EH (cell line): ENCODE measurements around the gene SAMD8.
A peak's percentile ranks its signal among the peaks of the same experiment; 100 is the strongest.

Source experiments
- DNase-seq: peaks from one replicate; pipeline ENCODE4 v3.0.0-alpha.2; 2015; ENCODE audit warnings: low read depth

The SAMD8 gene

DNA sequence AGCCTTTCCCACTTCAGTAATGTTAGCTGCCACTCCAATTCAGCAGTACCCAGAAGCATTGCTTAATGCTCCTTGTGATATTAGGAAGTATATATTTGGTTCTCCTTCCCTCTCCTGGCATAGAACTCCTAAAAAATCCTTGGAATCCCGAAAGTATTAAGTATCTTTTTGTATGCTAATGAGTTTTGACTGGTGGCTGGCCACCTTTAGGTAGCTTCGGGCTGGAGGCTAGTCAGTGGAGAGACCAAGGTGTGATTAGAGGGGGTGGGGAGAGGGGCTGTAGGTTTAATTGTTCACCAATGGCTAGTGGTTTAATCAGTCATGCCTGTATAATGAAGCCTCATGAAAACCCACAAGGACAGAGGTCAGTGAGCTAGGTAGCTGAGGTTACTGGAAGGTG, 112.1 kb downstream of the SAMD8 start:
- no peak for DNase-seq

DNA sequence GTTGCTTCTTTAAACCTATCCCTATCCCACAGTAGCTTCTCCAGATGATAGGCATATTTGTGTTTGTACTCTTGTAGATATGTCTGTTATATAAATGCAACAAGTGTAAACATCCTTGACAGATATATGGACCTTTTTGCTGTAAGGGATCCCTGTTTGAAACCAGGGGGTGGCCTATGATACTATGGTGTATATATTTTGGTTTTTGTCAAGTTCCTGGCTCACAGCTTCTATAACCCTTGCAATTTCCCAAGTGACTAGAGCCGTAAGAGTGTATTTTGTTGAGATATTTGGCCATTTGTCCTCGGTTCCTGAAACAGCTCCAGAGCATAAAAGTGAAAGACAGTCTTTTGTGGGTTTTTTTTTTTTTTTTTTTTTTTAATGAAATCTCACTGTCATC, 114.6 kb downstream of the SAMD8 start:
- no peak for DNase-seq

DNA sequence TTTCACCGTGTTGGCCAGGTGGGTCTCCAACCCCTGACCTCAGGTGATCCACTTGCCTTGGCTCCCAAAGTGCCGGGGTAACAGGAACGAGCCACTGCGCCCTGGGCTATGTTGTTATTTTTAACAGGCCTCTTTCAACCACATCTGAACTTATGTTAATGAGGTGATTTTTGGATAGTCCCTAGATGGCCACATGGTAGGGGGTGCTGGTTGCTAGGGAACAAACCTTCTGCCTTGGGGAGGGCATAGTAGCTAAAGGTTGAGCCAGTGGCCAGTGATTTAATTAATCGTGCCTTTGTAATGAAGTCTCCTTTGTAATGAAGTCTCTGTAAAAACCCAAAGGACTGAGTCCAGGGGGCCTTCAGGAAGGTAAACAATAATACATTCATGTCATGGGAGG, 115.2 kb downstream of the SAMD8 start:
- DNase-seq, result no peak

DNA sequence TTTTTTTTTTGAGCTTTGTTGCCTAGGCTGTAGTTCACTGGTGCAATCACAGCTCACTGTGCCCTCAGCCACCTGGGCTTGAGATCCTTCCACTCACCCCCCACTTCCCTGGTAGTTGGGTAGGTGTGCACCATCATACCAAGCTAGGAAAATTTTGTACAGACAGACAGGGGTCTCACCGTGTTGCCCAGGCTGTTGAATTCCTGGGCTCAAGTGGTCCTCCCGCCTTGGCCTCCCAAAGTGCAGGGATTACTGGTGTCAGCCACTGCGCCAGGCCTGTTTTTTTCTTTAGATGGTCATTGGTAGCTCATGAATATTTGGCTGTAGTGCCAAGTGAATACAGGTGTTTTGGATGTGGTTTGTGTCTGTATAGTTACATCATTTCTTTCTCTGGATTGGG, 116.8 kb downstream of the SAMD8 start:
- DNase-seq, result no peak

DNA sequence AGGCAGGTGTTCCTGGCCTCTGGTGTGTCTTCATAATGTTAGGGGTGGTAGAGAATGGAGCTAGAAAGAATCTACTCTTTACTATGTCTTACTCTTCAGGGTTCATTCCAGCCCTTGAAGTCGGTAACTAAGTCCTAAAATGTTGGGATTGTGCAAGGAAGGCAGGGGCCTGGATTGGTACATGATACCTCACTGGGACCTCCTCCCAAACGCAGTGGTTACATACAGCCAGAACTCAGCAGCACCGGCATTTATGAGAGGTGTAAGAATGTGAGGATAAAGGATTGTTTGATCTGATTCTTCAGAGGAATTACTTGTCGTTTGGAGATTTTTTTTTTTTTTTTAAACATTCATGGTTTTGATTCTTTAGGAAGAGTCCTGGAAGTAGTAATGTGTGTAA, 117.4 kb downstream of the SAMD8 start:
- DNase-seq, result no peak

DNA sequence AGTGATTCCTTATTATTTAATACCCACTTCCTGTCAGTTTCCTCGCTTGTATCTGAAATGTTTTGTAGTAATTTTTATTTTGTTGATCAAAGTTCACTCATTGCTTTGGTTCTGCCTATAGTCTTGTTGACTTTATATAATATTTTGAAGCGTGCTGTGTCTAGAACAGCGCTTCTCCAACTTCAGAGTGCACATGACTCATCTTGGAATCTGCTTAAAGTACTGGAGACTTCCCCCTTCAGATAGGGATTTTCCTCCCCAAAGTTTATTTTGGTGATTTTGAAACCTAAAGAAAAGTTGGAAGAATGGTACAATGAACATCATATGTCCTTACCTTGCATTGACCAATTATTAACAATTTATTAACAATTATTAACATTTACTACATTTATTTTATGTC, 118.5 kb downstream of the SAMD8 start:
- peak; percentile 56 for DNase-seq

DNA sequence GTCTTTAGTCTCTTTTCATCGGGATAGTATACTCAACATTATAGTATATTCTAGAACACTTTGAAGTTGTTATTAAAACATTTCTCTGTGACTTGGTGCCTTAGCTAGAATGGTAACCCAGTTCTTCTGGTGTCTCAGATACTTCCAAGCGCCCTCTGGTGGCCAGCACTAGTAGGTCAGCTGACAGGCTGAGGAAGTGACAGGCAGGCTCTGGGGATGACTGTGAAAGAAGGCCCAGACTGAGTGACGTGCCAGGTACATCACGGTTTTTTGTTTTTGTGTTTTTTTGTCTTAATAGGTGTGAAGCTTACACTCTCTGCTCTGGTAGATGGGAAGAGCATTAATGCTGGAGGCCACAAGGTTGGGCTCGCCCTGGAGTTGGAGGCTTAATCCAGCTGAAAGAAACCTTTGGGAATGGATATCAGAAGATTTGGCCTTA, 119.2 kb downstream of the SAMD8 start:
- DNase-seq, result peak; percentile 87
